H9 (cell line): ENCODE measurements around the gene LIN7C. TPM values are rescaled to one million over a fixed set of nuclear protein-coding genes. Genes with fewer than 3 reads are reported as not detected.

Experiments used
- DNase-seq: peaks from one replicate; pipeline ENCODE4 v3.0.0-alpha.2; 2017
- H2AFZ ChIP-seq: one replicate; pipeline ENCODE4 v1.6.1; 2013; ENCODE audit warnings: mild to moderate bottlenecking, low read length, control low read depth, moderate library complexity
- H2AK5ac ChIP-seq: 2 replicates; pipeline ENCODE4 v1.6.1; 2013; ENCODE audit warnings: low read length, control low read depth, mixed read lengths; ENCODE audit not compliant: insufficient read length
- H2BK120ac ChIP-seq: one replicate; pipeline ENCODE4 v1.6.1; 2013; ENCODE audit warnings: low read depth, mild to moderate bottlenecking, low read length, control low read depth, inconsistent platforms; ENCODE audit not compliant: poor library complexity, severe bottlenecking
- H2BK12ac ChIP-seq: 2 replicates; pipeline ENCODE4 v1.6.1; 2013; ENCODE audit warnings: low read length, control low read depth, mixed read lengths, low read depth; ENCODE audit not compliant: insufficient read length
- H2BK15ac ChIP-seq: 2 replicates; pipeline ENCODE4 v1.6.1; 2013; ENCODE audit warnings: low read depth, low read length, control low read depth
- H2BK20ac ChIP-seq: one replicate; pipeline ENCODE4 v1.6.1; 2013; ENCODE audit warnings: low read depth, mild to moderate bottlenecking, low read length, control low read depth, inconsistent platforms; ENCODE audit not compliant: poor library complexity, severe bottlenecking
- H2BK5ac ChIP-seq: 2 replicates; pipeline ENCODE4 v1.6.1; 2013; ENCODE audit warnings: low read length, control low read depth, mixed read lengths; ENCODE audit not compliant: insufficient read length
- H3K14ac ChIP-seq: 2 replicates; pipeline ENCODE4 v1.6.1; 2013; ENCODE audit warnings: low read length, control low read depth; ENCODE audit not compliant: insufficient read depth
- H3K18ac ChIP-seq: 2 replicates; pipeline ENCODE4 v1.6.1; 2013; ENCODE audit warnings: low read depth, mild to moderate bottlenecking, mixed read lengths, low read length, control low read depth; ENCODE audit not compliant: insufficient read length
- H3K23ac ChIP-seq: 2 replicates; pipeline ENCODE4 v1.6.1; 2013; ENCODE audit warnings: low read length, control low read depth, mixed read lengths, low read depth; ENCODE audit not compliant: insufficient read length
- H3K23me2 ChIP-seq: 2 replicates; pipeline ENCODE4 v1.6.1; 2013; ENCODE audit warnings: low read depth, mild to moderate bottlenecking, mixed read lengths, low read length, control low read depth; ENCODE audit not compliant: insufficient read length, poor library complexity, severe bottlenecking
- H3K27ac ChIP-seq: 2 replicates; pipeline ENCODE4 v1.5.1; 2013; ENCODE audit warnings: low read length, control low read depth, mixed read lengths, low read depth; ENCODE audit not compliant: insufficient read length
- H3K27me3 ChIP-seq: 2 replicates; pipeline ENCODE4 v1.6.1; 2013; ENCODE audit warnings: low read length, control low read depth, inconsistent platforms; ENCODE audit not compliant: insufficient read depth
- H3K4ac ChIP-seq: 2 replicates; pipeline ENCODE4 v1.6.1; 2013; ENCODE audit warnings: low read depth, mild to moderate bottlenecking, control low read depth, inconsistent platforms, low read length, moderate library complexity
- H3K4me1 ChIP-seq: 2 replicates; pipeline ENCODE4 v1.6.1; 2013; ENCODE audit warnings: low read length, control low read depth, inconsistent platforms; ENCODE audit not compliant: insufficient read depth
- H3K4me2 ChIP-seq: 2 replicates; pipeline ENCODE4 v1.6.1; 2013; ENCODE audit warnings: low read length, control low read depth, mixed read lengths; ENCODE audit not compliant: insufficient read length, insufficient read depth
- H3K56ac ChIP-seq: 2 replicates; pipeline ENCODE4 v1.6.1; 2013; ENCODE audit warnings: low read depth, mild to moderate bottlenecking, mixed read lengths, low read length, control low read depth; ENCODE audit not compliant: insufficient read length
- H3K79me1 ChIP-seq: 2 replicates; pipeline ENCODE4 v1.6.1; 2013; ENCODE audit warnings: low read depth, mild to moderate bottlenecking, moderate library complexity, low read length, control low read depth, inconsistent platforms; ENCODE audit not compliant: insufficient read depth, poor library complexity, severe bottlenecking
- H3K79me2 ChIP-seq: 2 replicates; pipeline ENCODE4 v1.6.1; 2013; ENCODE audit warnings: low read length, control low read depth, inconsistent platforms; ENCODE audit not compliant: insufficient read depth
- H3K9ac ChIP-seq: 2 replicates; pipeline ENCODE4 v1.6.1; 2013; ENCODE audit warnings: low read length, control low read depth, mixed read lengths; ENCODE audit not compliant: insufficient read length; ENCODE audit errors: extremely low read depth
- H3K9me3 ChIP-seq: one replicate; pipeline ENCODE4 v1.6.1; 2013; ENCODE audit warnings: low read depth, low read length, inconsistent platforms; ENCODE audit not compliant: control insufficient read depth
- H3T11ph ChIP-seq: one replicate; pipeline ENCODE4 v1.6.1; 2013; ENCODE audit warnings: mild to moderate bottlenecking, low read length, control low read depth, inconsistent platforms
- H4K20me1 ChIP-seq: one replicate; pipeline ENCODE4 v1.6.1; 2013; ENCODE audit not compliant: control insufficient read depth, insufficient read length, insufficient read depth
- H4K5ac ChIP-seq: 2 replicates; pipeline ENCODE4 v1.6.1; 2013; ENCODE audit warnings: low read depth, mild to moderate bottlenecking, mixed read lengths, low read length, control low read depth; ENCODE audit not compliant: insufficient read length
- H4K8ac ChIP-seq: replicated peaks from 2 replicates; pipeline ENCODE4 v1.6.1; 2013; ENCODE audit warnings: low read length, control low read depth, mixed read lengths, low read depth; ENCODE audit not compliant: insufficient read length
- H4K91ac ChIP-seq: 2 replicates; pipeline ENCODE4 v1.6.1; 2013; ENCODE audit warnings: low read depth, mild to moderate bottlenecking, moderate library complexity, mixed read lengths, low read length, control low read depth; ENCODE audit not compliant: insufficient read length
- H3K27ac Mint-ChIP-seq, 3 experiments: 2 replicates in 2 of 3; 3 replicates in 1 of 3; pipeline ENCODE4 v1.8.0; 2020 to 2021; ENCODE audit warnings: mixed read lengths in 3 of 3, mild to moderate bottlenecking in 1 of 3, moderate library complexity in 1 of 3
- H3K27me3 Mint-ChIP-seq: 2 replicates; pipeline ENCODE4 v1.8.0; 2021; ENCODE audit warnings: low read depth, mild to moderate bottlenecking, moderate library complexity, mixed read lengths
- H3K36me3 Mint-ChIP-seq, 3 experiments: 2 replicates in 2 of 3; 3 replicates in 1 of 3; pipeline ENCODE4 v1.8.0; 2020 to 2021; ENCODE audit warnings: low read depth in 3 of 3, mixed read lengths in 3 of 3; ENCODE audit not compliant: insufficient read depth in 1 of 3
- H3K4me1 Mint-ChIP-seq, 2 experiments: 2 replicates each; pipeline ENCODE4 v1.8.0; 2020; ENCODE audit warnings: mixed read lengths in 2 of 2
- H3K4me3 Mint-ChIP-seq, 2 experiments: 2 replicates in 1 of 2; 3 replicates in 1 of 2; pipeline ENCODE4 v1.8.0; 2020 to 2021; ENCODE audit warnings: mild to moderate bottlenecking in 2 of 2, mixed read lengths in 2 of 2, moderate library complexity in 1 of 2
- H3K9me3 Mint-ChIP-seq, 2 experiments: 2 replicates in 1 of 2; 3 replicates in 1 of 2; pipeline ENCODE4 v1.8.0; 2020; ENCODE audit warnings: mild to moderate bottlenecking in 2 of 2, mixed read lengths in 2 of 2, moderate library complexity in 1 of 2
- WGBS: extraction: QIAGEN DNeasy Blood & Tissue Kit; methylation state at CpG from one replicate; pipeline ENCODE4 v1.1.7; 2013; ENCODE audit warnings: missing lambda C conversion rate, low lambda C conversion rate, mixed read lengths; ENCODE audit not compliant: insufficient read length; ENCODE audit errors: extremely low coverage; 5-methylcytosine and 5-hydroxymethylcytosine counted together
- total RNA-seq: library from RNA; stranded (reverse); gene quantifications from 2 replicates; pipeline ENCODE4 v1.2.1, GENCODE V29; 2021
- TF ChIP-seq, protein P1 (sequence below): fragments of 200-600 bp; sonication (generic); conservative IDR thresholded peaks from 3 replicates; pipeline ENCODE4 v1.8.0; 2021; ENCODE audit warnings: antibody characterized with exemption, mild to moderate bottlenecking

The LIN7C gene
- total RNA-seq, 1 experiment from 2014 or later: 40.0 TPM

DNA sequence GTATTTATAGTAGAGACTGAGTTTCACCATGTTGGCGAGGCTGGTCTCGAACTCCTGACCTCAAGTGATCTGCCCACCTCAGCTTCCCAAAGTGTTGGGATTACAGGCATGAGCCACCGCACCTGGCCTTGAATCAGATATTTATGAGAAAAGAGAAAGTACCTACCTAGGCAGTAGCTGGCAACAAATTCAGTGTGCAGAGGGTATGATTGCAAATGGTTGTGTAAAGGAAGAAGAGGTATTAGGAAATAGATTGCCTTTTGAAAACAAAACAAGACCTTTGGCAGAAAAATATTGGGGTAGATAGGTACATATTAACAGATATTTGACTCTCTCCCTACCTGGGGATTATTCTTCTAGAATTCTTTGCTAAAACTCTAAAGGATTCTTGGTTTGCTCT lies 38.5 kb upstream of the LIN7C start:
- Histone ChIP-seq H4K20me1 (no peaks in the 10 kb centered on the region), H2BK120ac (no peak overlapping the region), H2AFZ (no peak overlapping the region), H2BK12ac (no peak overlapping the region), H3K4me1 (no peaks in the 10 kb centered on the region), H2BK15ac (no peak overlapping the region), H3K4ac (no peak overlapping the region), H3K18ac (no peak overlapping the region), H3K23me2 (no peaks in the 10 kb centered on the region), H3K79me1 (no peaks in the 10 kb centered on the region), H3K9me3 (no peaks in the 10 kb centered on the region), H3K27ac (no peak overlapping the region), H3K9ac (no peak overlapping the region), H3K79me2 (no peaks in the 10 kb centered on the region), H4K8ac (no peak overlapping the region), H3K14ac (no peak overlapping the region), H4K5ac (no peak overlapping the region), H3K4me2 (no peak overlapping the region), H2BK5ac (no peak overlapping the region), H2AK5ac (no peak overlapping the region), H3T11ph (no peak overlapping the region), H3K56ac (no peak overlapping the region), H4K91ac (no peak overlapping the region), H3K23ac (no peak overlapping the region), H3K27me3 (no peaks in the 10 kb centered on the region), H2BK20ac (no peak overlapping the region)
- Mint-ChIP-seq H3K36me3 (no peaks in the 10 kb centered on the region), H3K9me3 (no peaks in the 10 kb centered on the region), H3K27me3 (peaks cover 2% of the 10 kb centered on the region; the same call in 1 of the 2 replicates), H3K4me1 (peaks cover 4 to 7% of the 10 kb centered on the region in 2 experiments; a peak in 2 of 4 replicates), H3K4me3 (no peak overlapping the region), H3K27ac (no peak overlapping the region)
- TF ChIP-seq, protein P1, sequence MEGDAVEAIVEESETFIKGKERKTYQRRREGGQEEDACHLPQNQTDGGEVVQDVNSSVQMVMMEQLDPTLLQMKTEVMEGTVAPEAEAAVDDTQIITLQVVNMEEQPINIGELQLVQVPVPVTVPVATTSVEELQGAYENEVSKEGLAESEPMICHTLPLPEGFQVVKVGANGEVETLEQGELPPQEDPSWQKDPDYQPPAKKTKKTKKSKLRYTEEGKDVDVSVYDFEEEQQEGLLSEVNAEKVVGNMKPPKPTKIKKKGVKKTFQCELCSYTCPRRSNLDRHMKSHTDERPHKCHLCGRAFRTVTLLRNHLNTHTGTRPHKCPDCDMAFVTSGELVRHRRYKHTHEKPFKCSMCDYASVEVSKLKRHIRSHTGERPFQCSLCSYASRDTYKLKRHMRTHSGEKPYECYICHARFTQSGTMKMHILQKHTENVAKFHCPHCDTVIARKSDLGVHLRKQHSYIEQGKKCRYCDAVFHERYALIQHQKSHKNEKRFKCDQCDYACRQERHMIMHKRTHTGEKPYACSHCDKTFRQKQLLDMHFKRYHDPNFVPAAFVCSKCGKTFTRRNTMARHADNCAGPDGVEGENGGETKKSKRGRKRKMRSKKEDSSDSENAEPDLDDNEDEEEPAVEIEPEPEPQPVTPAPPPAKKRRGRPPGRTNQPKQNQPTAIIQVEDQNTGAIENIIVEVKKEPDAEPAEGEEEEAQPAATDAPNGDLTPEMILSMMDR: no peak
- no CpG with 5 or more reads among the region's 3 CpGs for WGBS
- no peak for DNase-seq
